ENCODE measurements around the gene MAPK8IP1.

- TF ChIP-seq CTCF (IDR thresholded peaks at IDR 0.05; ENCODE audit: extremely low read depth in 1 of 2, insufficient read depth in 1 of 2, low read depth in 1 of 2, low read length in 2 of 2) (no peak), POLR2A (IDR thresholded peaks at IDR 0.05; ENCODE audit: low read depth, low read length) (no peak), EZH2 (IDR thresholded peaks at IDR 0.05; ENCODE audit: borderline replicate concordance, low read depth, low read length, severe bottlenecking) (no peak), MYC (IDR thresholded peaks at IDR 0.05; ENCODE audit: low read depth, low read length) (no peak)
These were observed 24.4 kb downstream of the MAPK8IP1 start for GRCh38 chr11:45909594-45910475.
